HEK293T (cell line): Measurements from ENCODE around the gene RNASE4.

Source experiments
- CTCF ChIA-PET: fragments of 350-600 bp; formaldehyde crosslinking; extraction: SDS; loops from one replicate; lab custom pipeline; 2021; ENCODE audit warnings: antibody characterized with exemption, inconsistent platforms; lab: Yijun Ruan, JAX
- POLR2A ChIA-PET: fragments of 350-600 bp; formaldehyde crosslinking; extraction: SDS; loops from one replicate; lab custom pipeline; 2020; ENCODE audit warnings: antibody characterized with exemption, inconsistent platforms; lab: Yijun Ruan, JAX
- DNase-seq: peaks from one replicate; pipeline ENCODE4 v3.0.0; 2012; ENCODE audit warnings: mixed read lengths; ENCODE audit errors: extremely low spot score
- ARNT ChIP-seq: fragments of 450-650 bp; IDR thresholded peaks from 2 replicates; pipeline ENCODE4 v1.6.1; 2017; ENCODE audit warnings: mild to moderate bottlenecking
- BHLHE40 ChIP-seq: fragments of 450-650 bp; IDR thresholded peaks from 2 replicates; pipeline ENCODE4 v1.6.1; 2016; ENCODE audit warnings: mild to moderate bottlenecking, moderate library complexity, borderline replicate concordance
- CTBP1 ChIP-seq: fragments of 450-650 bp; IDR thresholded peaks from 2 replicates; pipeline ENCODE4 v1.6.1; 2016; ENCODE audit warnings: borderline replicate concordance
- ELF4 ChIP-seq: fragments of 450-650 bp; IDR thresholded peaks from 2 replicates; pipeline ENCODE4 v1.6.1; 2017; ENCODE audit warnings: antibody characterized with exemption
- FOXA1 ChIP-seq: fragments of 450-650 bp; IDR thresholded peaks from 2 replicates; pipeline ENCODE4 v1.6.1; 2016; ENCODE audit warnings: mild to moderate bottlenecking
- FOXK2 ChIP-seq: fragments of 450-650 bp; IDR thresholded peaks from 2 replicates; pipeline ENCODE4 v1.6.1; 2016; ENCODE audit warnings: mild to moderate bottlenecking
- FOXM1 ChIP-seq: fragments of 450-650 bp; IDR thresholded peaks from 2 replicates; pipeline ENCODE4 v1.6.1; 2017; ENCODE audit warnings: mild to moderate bottlenecking, borderline replicate concordance
- HDGF ChIP-seq: fragments of 450-650 bp; IDR thresholded peaks from 2 replicates; pipeline ENCODE4 v1.6.1; 2017; ENCODE audit warnings: antibody characterized with exemption, borderline replicate concordance
- L3MBTL2 ChIP-seq: fragments of 450-650 bp; conservative IDR thresholded peaks from 2 replicates; pipeline ENCODE4 v1.6.1; 2016; ENCODE audit warnings: mild to moderate bottlenecking
- LEF1 ChIP-seq: fragments of 450-650 bp; IDR thresholded peaks from 2 replicates; pipeline ENCODE4 v1.6.1; 2017; ENCODE audit warnings: mild to moderate bottlenecking, borderline replicate concordance
- NFRKB ChIP-seq: fragments of 450-650 bp; IDR thresholded peaks from 2 replicates; pipeline ENCODE4 v1.6.1; 2016; ENCODE audit warnings: mild to moderate bottlenecking, moderate library complexity
- SP1 ChIP-seq: fragments of 450-650 bp; IDR thresholded peaks from 2 replicates; pipeline ENCODE4 v1.6.1; 2017
- SUZ12 ChIP-seq: fragments of 450-650 bp; IDR thresholded peaks from 2 replicates; pipeline ENCODE4 v1.6.1; 2016; ENCODE audit warnings: mild to moderate bottlenecking
- TARDBP ChIP-seq: fragments of 450-650 bp; IDR thresholded peaks from 2 replicates; pipeline ENCODE4 v1.6.1; 2016
- ZNF384 ChIP-seq: fragments of 450-650 bp; IDR thresholded peaks from 2 replicates; pipeline ENCODE4 v1.6.1; 2016
- TF ChIP-seq, protein P1 (sequence below): fragments of 450-650 bp; IDR thresholded peaks from 2 replicates; pipeline ENCODE4 v1.6.1; 2016

RNASE4 gene

DNA sequence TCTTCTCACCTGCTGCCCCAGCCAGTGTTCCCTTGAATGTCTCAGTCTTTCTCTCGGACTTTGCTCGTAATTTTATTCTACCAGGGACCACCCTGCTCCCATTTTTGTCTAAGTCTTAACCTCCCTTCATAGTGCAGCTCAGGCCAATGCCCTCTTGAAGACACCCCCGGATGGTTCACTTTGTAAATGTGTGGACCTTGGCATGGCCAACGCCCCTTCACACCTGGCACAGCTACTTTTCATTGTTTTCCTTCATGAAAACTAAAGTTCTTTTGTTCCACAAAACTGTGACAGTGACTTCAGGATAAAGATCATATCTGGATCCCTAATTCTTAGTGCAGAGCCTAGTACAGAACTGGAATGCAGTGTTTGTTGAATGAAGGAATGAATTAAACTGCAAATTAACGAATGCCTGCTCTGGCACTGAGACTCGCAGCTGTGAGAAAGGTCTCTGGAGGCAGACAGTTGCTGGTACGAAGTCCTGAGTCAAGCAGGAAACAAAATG is 3.5 kb upstream of the RNASE4 start:
- CTCF ChIA-PET: interaction anchor here (1.2 to 4.4 kb wide), 5 partner anchors 10 to 68 kb away, joined by 3 to 27 read pairs (median 9); no protein-coding TSS in a partner anchor

DNA sequence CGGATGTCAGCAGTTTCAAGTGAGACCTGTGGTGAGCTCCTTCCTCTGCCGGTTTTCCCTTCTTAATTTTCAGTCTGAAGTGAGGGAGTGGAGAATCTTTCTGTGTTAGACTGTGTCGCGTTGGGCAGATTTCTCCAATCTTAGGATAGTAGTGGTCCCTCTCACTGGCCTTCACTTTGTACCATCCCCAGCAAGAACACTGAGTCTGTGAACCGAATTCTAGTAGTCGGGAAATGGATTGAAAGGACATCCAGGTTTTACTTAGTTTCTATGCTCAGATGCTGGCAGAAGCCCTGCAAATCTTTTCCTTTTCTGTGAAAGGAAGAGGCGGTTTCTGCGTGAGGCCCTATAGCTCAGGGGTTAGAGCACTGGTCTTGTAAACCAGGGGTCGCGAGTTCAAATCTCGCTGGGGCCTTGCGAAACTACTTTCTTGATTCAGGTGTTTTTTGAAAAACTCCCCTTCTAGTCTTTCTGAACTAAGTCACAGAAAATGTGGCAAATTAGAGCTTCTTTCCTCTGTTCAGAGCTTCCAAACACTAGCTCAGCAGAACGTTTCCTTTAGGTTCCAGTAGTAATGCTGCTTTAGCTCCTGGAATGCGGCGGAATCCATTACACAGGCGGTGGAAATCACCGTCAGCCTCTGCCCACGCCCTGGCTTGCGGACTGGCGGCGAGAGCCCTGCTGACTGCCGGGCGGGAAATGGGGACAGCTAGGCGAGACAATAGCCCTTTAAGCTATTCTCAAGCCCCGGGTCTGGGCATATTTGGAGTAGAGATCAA is 2.8 kb upstream of the RNASE4 start:
- TF ChIP-seq BHLHE40: no peak
- peak; percentile 12; the same call in 1 of the 2 replicates for TF ChIP-seq L3MBTL2
- TF ChIP-seq FOXA1: no peak
- POLR2A ChIA-PET: interaction anchor here (0.7 to 6.9 kb wide), 22 partner anchors 10 to 354 kb away, joined by 3 to 104 read pairs (median 10); partner anchors contain the start of genes PARP2, PIP4P1, PNP and TEP1
- peak; percentile 53 for DNase-seq
- CTCF ChIA-PET: interaction anchor here (0.6 to 4.4 kb wide), 7 partner anchors 9 to 268 kb away, joined by 3 to 27 read pairs (median 7); partner anchors contain the start of gene TEP1

More for the DNA sequence above, 3.5 kb upstream of the RNASE4 start:
- POLR2A ChIA-PET: interaction anchor here (0.7 to 6.9 kb wide), 17 partner anchors 10 to 353 kb away, joined by 3 to 104 read pairs (median 22); partner anchors contain the start of genes PARP2, PIP4P1, PNP and TEP1
- TF ChIP-seq ELF4: no peak
- peak; percentile 54 for DNase-seq

DNA sequence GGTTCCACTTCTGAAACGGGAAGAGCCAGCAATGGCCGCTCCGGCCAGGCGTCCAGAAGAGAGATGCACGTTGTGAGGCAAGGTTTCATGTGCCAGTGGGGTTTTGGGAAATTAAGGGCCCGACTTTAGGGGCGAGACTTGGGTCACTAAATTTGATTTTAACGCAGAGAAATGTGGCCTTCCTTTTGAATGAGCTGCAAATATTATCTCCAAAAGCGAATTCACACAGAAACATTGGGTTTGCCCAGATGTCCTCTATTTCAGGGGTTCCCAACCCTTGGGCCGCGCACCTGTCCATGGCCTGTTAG is 2.3 kb upstream of the RNASE4 start:
- POLR2A ChIA-PET: interaction anchor here (0.7 to 6.9 kb wide), 21 partner anchors 10 to 354 kb away, joined by 3 to 104 read pairs (median 10); partner anchors contain the start of genes PARP2, PIP4P1 and PNP
- DNase-seq: no peak
- CTCF ChIA-PET: interaction anchor here (0.6 to 4.4 kb wide), 7 partner anchors 9 to 289 kb away, joined by 3 to 27 read pairs (median 7); partner anchors contain the start of gene TEP1
- TF ChIP-seq BHLHE40 (no peak), LEF1 (no peak), ELF4 (no peak), HDGF (no peak), ARNT (no peak), L3MBTL2 (no peak; the same call in 1 of the 2 replicates), FOXM1 (no peak), NFRKB (no peak), TARDBP (no peak), CTBP1 (no peak), SUZ12 (no peak), ZNF384 (no peak), FOXK2 (no peak), FOXA1 (no peak), SP1 (no peak)
- TF ChIP-seq, protein P1, sequence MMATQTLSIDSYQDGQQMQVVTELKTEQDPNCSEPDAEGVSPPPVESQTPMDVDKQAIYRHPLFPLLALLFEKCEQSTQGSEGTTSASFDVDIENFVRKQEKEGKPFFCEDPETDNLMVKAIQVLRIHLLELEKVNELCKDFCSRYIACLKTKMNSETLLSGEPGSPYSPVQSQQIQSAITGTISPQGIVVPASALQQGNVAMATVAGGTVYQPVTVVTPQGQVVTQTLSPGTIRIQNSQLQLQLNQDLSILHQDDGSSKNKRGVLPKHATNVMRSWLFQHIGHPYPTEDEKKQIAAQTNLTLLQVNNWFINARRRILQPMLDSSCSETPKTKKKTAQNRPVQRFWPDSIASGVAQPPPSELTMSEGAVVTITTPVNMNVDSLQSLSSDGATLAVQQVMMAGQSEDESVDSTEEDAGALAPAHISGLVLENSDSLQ: no peak

DNA sequence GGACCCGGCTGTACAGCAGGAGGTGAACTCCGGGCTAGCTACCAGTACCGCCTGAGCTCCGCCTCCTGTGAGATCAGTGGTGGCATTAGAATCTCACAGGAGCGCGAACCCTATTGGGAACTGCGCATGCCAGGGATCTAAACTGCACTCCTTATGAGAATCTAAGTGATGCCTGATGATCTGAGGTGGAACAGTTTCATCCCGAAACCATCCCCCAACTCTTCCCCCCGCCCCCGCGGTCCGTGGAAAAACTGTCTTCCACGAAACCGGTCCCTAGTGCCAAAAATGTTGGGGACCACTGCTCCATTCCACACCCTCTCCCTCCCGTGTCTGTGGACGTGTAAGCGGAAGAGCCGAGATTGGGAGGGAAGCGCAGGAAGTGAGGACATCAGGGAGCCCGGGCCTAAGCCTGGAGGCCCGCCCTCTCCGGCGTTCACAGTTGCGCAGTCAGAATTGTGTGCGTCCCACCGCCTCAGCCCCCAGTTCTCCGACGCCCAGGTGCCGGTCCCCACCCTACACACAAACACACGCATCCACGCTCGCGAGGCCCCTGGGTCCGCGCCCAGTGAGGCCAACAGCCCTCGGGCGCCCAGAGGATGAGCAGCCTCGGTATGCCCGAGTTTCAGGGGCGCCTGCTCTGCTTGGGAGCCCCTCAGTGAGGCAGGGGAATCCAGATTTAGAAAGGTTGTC is 1.8 kb upstream of the RNASE4 start:
- TF ChIP-seq, protein P1: no peak
- no peak for TF ChIP-seq BHLHE40
- peak; percentile 72 for TF ChIP-seq TARDBP
- TF ChIP-seq FOXA1: no peak
- TF ChIP-seq L3MBTL2: peak; percentile 57
- DNase-seq: peak; percentile 67
- ChIA-PET CTCF (interaction anchor here (0.6 to 4.4 kb wide), 7 partner anchors 19 to 288 kb away, joined by 3 to 27 read pairs (median 9); partner anchors contain the start of gene TEP1), POLR2A (interaction anchor here (0.7 to 6.9 kb wide), 30 partner anchors 9 to 386 kb away, joined by 3 to 104 read pairs (median 6); partner anchors contain the start of genes APEX1, CCNB1IP1, PARP2 and PIP4P1)

DNA sequence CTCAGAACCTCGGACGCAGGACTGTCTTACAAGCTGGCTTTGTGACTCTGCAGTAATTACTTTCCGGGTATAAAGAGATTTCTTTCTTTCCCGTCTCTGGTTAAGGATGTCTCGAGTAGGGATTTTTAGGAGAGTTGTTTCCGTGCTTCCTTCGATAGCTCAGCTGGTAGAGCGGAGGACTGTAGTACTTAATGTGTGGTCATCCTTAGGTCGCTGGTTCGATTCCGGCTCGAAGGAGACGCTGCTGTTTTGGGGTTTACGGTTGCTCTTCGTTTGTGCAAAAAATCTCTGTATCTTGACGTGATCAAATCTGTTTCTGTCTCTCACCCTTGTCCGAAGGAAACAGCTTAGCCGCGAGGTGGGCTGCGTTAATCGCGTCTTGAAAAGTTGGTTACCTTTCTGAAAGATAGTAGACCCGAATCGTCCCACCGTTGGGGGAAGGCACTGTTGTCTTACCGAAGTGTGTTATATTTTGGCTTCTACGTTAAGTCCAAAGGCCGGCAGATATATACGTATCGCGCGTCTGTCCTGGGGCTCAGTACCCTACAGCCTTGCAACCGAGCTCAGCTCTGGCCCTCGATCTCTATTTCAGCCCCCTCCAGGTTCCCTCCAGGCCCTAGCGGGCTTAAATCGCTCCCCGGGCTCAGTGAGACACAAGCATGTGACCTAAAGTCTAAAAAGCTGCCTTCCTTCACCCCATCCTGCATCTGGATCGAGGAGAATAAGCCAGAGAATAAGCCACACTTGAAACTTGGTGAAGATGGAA is 1.1 kb upstream of the RNASE4 start:
- POLR2A ChIA-PET: interaction anchor here (0.5 to 6.9 kb wide), 22 partner anchors 9 to 385 kb away, joined by 3 to 104 read pairs (median 8); partner anchors contain the start of genes APEX1, CCNB1IP1, PARP2 and PIP4P1
- TF ChIP-seq TARDBP (0 out of 2 replicates have a peak, but pooled peaks have one; percentile 44), CTBP1 (peak; percentile 68; the same call in 1 of the 2 replicates), L3MBTL2 (no peak)
- peak; percentile 39 for DNase-seq
- CTCF ChIA-PET: interaction anchor here (1.0 to 4.4 kb wide), 6 partner anchors 19 to 288 kb away, joined by 3 to 27 read pairs (median 5); no protein-coding TSS in a partner anchor
